GM13976 (cell line): ENCODE measurements around the gene ATG14.

Experiments
- DNase-seq: peaks from one replicate; pipeline ENCODE4 v3.0.0; 2012; ENCODE audit warnings: low spot score
- in situ Hi-C: fragments of 300-500 bp; cut with MboI; formaldehyde crosslinking; loops from one replicate; pipeline ENCODE4 v1.12.0; 2022; ENCODE audit warnings: low sequenced_read_pairs, mixed read lengths, inconsistent platforms; ENCODE audit not compliant: unreplicated experiment
- TF ChIP-seq, protein P1 (sequence below): IDR thresholded peaks from 2 replicates; pipeline ENCODE4 v1.5.1; 2012; ENCODE audit warnings: borderline replicate concordance, mild to moderate bottlenecking; ENCODE audit not compliant: insufficient read depth; ENCODE audit errors: extremely low read depth, missing control alignments, control extremely low read depth

Gene ATG14

DNA sequence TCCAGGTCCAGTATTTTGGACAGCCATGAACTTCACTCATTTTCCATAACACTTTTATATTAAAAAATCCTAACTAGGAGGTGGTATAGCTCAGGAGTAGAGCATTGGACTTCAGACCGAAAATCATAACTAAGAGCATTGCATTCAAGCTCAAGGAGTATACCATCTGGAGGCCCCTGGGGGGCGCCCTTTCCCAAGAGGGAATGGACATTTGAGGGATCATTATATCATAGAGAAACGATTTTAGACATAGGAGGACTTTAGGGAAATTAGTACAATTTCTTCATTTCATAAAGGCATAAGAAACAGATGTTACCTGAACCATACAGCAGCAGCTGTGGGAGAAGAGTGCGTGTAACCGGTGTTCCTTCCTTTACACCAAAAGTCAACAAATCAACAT, 5.2 kb upstream of the ATG14 start:
- no peak for DNase-seq
- in situ Hi-C loops: no loop called here
- TF ChIP-seq, protein P1, sequence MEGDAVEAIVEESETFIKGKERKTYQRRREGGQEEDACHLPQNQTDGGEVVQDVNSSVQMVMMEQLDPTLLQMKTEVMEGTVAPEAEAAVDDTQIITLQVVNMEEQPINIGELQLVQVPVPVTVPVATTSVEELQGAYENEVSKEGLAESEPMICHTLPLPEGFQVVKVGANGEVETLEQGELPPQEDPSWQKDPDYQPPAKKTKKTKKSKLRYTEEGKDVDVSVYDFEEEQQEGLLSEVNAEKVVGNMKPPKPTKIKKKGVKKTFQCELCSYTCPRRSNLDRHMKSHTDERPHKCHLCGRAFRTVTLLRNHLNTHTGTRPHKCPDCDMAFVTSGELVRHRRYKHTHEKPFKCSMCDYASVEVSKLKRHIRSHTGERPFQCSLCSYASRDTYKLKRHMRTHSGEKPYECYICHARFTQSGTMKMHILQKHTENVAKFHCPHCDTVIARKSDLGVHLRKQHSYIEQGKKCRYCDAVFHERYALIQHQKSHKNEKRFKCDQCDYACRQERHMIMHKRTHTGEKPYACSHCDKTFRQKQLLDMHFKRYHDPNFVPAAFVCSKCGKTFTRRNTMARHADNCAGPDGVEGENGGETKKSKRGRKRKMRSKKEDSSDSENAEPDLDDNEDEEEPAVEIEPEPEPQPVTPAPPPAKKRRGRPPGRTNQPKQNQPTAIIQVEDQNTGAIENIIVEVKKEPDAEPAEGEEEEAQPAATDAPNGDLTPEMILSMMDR: no peak

DNA sequence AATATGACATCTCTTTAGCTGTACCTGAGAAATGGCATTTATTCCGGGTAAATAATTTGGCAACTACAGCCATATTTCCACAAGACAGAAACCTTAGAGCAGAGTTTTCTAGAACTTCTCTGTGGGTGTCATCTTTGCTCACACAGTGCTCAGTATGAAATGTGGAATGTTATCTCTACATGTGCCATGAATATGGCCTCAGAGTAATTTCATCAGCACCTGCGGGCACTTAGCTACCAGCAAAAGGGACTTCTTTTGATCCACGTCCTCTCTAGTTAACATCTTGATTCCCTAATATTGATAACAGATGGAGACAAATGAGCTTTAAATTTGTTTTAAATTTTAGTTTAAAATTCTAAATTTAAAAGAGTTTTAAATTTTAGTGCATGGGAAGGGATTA, 2.9 kb upstream of the ATG14 start:
- in situ Hi-C loops: no loop called here
- no peak for DNase-seq
- TF ChIP-seq, protein P1: no peak

DNA sequence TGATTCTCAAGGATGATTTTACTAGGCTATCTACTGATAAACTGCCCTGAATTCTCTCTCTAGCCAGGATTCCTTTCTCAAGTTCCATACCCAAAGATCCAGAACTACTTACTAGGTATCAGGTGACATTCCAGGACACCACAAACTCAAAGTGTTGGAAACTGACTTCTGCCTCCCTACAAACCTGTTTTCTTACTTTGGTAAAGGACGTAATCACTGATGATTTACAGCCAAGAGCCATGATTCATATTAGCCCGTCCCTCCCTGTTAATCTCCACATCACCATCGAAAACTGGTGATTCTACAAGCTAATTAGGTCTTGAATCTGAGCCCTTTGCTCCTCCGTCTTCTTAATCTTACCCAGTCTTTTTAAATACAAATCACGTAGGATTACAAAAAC, 1.0 kb upstream of the ATG14 start:
- DNase-seq: no peak
- TF ChIP-seq, protein P1: no peak
- in situ Hi-C loops: no loop called here

DNA sequence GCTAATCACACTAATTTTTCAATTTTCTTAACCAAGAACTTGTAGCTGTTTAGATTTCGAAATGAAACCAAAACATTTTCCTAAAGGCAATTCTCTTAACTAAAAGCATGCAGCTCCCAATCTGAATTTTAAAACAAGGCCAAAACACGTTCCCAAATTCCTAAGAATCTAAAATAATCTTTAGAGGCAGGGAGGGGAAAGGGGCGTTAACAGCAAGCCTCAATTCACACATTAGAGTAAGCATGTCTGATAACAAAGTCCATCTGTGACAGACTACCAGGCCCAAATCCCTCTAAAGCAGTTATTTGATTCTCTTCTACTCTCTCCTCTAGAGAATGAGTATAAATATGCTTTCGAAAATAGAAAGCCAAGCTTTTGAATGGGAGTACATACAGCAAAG, 754 bp downstream of the ATG14 start:
- in situ Hi-C loops: no loop called here
- no peak for DNase-seq
- TF ChIP-seq, protein P1: no peak

DNA sequence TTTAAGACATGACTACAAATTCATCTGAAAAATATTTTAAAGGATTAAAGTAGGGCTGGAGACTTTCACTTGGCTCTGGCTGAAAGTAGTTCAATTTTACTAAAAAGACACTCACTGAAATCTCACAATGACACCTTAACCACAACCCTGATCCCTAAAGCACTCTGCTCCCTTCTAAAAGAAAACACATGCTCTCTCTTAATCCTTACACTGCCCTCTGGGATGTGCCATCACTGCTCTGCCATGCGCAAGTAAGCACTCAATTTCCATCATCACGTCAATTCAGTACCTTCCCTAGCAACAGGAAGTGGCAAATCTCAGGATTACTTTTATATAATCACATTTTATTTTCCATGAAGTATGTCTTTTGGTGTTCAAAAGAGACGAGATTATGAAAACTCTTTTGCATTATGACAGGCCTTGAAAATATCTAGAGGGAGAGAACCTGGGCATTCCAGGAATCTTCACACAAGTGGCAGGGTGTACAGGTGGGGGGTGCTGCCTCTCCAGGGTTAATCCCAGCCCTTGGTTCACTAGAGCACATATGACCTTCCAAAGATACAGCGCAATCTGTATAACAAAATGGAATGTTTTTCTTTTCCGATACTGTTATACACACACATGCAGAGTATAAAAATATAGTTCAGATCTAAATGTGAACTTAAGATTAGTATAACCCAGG, 7.3 kb downstream of the ATG14 start:
- DNase-seq: no peak
- TF ChIP-seq, protein P1: no peak
- in situ Hi-C loops: no loop called here

DNA sequence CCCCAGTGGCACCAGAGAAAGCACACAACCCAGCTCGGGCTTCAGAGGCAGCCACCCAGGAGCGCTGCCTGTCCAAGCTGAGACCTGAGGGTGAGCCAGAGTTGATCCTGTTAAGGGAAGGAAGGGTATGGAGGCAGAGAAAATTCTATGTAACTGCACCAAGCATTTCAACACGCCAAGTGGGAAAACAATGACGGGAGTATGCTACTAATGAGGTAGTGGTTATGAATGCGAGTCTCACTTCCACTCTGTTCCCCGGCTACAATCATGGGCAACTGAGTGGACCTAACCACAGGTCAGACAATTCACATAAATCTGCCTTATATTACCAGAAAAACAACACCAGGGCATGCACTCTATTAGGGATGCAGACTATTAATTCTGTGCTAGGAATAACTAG, 9.9 kb downstream of the ATG14 start:
- TF ChIP-seq, protein P1: no peak
- in situ Hi-C loops: no loop called here
- DNase-seq: no peak
